ENCODE measurements around the gene HOXB6.

Gene HOXB6

DNA sequence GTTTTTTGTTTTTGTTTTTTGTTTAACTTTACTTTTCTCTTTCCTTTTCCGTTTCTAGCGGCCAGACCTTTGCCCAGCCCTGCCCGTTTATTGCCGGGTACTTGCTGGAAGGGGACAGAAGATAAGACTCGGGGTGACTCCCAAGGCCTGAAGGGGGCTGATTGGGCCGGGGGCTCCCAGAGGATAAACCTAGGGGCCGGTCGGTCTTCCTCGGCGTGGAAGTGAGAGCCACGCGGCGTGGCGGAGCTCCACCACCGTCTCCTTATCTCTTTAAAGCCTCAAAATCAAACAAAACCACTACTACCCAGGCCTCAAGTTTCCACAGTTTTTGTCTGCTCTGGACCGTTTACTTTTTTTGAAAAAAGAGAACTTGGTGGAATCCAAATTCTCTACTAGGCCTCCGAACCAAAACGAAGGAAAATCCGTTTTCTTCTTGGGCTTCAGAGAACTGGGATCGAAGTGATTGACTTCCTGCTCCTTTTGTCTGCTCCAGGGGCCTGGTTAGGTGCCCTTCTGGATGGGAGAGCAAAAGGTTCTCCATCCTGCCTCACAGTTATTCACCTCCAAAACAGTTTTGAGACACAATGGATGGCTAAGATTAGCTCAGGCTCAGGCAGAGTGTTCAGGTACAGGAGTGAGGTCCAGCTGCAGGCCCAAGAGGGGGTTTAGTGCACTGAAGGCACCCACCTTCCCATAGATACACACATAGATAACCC, 29.9 kb upstream of the HOXB6 start:
- no peak for DNase-seq

DNA sequence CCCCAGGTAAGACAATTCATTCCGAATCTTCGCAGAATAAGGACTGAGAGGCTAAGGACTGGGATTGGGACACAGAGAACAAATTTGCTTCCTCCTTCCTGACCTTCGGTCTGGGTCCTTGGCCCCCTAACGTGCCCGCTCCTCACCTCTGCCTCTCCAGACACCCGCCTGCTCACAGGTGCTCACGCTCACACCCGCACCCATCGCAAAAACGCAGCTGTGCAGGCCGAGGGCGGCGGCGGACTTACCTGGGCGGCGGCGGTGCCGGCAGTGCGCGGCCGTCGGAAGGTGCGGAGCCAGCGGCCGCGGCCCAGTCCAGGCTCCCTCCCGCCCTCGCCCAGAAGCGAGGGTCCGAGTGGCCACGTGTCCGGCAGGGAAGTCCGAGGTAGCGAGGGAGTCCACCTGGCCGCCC, 28.5 kb upstream of the HOXB6 start:
- no peak for DNase-seq

DNA sequence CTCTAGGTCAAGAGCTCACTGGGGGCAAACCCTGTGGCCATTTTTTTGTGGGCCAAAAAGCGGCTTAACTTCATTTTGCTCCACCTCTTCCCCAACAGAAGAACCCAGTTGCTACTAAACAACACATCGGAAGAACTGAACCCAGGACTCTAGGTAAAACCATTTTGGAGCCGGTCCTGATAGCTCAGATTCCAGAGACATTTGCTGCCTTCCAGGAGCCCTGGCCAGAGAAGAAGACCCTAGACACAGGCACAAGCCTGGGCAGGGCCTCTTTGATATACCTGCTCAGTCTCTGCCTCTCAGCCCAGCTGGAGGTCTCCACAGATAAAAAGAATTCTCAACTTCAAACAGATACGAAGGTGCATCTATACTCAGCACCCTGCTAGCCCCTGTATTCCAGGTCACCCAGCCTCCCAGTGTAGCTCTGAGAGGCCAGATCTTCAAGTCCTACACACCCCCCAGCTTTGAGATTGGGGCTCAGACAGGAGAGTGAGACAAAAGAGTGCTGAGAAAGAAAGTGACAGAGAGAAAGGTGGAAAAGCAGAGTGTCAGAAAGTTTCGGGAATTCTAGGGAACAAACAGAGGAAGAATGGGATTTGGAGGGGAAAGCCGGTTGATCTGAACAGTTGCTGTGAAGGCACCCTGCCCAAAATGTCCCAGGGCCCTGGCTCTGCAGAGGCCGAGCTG, 27.9 kb upstream of the HOXB6 start:
- DNase-seq = no peak

DNA sequence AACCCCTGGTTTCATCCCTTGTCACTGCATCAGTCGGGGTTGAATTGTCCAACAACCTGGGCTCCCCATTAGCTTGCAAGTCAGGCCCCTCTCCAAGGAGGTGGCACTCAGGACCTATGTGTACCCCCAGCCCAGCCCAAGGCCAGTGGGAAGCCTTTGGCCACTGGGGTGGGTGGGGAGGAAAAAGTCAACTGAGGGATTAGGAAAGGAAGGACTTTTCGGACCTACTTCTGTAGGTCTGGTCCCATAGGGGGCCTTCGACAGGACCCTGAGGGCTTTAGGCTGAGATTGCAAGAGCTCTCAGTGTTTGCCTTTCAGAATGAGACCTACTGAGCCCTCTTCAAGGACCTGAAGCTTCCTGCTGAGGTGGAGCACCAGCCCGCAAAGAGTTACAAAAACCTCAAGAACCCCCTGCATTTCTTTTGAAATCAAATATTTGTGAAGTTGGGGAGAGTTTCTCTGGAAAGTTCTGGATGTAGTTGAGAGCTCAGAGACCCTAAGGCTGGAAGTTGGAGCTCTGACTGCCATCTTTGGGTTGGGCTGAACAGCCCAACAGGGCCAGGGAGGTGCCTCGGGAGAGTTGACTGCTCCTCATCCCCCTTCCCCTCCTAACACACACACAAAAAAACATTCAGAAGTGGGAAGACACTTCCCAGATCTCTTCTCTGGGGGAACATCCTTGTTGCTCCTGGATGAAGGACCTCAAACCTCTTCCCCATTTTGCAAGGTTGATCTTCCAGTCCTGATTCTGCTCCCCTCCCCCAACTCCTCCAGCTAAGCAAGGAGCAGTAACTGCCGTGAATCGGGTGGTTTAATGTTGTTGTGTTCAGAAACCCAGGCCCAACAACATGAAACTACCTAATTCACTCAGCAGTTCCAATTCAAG, 27.1 kb upstream of the HOXB6 start:
- DNase-seq = no peak

DNA sequence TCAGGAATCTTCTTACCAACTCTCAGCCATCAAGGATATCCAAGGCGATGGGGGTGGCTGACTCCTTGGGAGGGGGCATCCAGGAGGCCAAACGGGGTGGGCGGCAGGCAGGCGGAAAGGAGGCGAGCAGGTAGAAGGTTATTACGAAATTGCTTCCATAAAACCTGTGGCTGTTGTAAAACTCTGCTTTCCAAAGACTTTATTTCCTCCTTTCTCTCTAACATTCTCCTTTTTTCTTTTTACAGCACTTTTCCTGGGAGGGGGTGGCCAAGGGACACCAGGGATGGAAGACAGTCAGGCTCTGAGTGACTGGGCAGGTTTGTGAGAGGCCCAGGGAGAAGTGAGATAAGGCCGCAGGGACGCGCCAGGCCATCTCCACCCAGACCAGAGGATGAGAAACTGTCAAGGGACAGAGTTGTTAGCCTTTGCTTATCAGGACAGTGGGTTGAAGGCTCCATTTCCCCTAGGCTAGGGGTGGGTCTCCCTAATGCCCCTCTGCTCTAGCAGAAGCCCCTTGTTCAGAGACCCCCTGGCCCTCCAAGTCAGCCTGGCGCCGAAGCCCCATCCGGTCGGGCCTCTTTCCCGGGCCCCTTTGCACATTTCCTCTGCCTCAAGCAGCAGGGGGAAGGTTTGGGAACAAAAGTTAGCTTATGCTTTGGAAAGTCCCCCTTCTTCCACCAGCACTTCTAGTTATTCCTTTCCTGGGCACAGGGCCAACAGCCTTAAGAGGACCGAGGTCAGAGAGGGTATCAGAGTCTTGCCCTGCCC, 26.3 kb upstream of the HOXB6 start:
- no peak for DNase-seq

DNA sequence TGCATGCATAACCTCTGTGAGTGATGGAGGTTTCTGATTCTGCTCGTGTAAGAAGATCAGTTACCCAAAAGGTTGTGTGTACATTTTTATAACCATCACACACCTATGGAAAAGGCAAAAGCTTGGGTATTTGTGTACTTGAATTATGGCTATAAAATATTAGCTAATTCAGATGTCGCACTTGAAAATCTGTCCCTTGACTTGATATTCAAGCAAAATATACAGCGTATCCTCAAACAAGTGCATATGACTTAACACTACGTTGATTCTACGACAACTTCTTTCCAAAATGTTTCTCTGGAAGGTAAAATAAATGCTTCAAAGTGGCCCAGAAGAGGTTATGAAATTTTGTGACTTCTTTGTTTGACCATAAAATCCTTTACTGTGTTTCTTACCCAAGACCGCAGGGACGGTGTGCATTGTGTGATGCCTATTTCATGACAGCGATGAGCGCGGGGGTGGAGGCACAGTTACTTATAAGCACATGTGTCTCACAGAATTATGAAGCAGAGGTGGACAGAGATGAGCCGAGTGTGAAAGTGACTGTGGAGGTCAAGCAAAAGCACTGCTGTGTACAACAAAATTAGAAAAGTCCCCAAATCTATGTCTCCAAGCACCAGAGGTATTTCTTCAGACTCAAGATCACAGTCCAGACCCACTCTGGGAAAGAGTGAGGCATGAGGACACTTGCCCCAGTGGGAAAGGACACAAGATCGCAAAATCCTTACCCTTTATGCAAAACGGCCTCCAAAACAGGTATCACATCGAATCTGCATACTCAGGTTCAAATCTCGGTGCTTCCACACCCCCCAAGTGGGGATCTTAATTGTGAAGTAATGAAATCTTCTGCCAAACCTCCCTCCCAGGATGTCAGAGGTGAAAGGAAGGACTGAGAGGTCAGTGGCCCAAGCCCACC, 25.5 kb upstream of the HOXB6 start:
- DNase-seq = no peak

DNA sequence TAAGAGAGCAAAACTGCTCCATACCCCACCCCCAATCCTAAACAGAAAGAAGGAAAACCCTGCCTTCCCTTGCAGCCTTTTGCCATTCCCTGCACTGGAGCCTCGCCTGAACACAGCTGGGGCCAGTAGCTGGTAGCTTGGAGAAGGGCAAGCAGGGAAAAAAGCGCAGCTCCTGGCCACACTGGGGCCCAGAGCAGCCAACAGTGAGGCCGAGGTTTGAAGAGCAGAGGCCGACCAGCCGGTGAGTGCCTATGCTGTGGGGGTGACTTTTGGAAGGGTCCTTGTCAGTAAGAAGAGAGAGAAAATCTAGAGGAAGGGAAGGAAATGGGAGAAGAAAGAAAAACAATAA, 24.6 kb upstream of the HOXB6 start:
- no peak for DNase-seq

DNA sequence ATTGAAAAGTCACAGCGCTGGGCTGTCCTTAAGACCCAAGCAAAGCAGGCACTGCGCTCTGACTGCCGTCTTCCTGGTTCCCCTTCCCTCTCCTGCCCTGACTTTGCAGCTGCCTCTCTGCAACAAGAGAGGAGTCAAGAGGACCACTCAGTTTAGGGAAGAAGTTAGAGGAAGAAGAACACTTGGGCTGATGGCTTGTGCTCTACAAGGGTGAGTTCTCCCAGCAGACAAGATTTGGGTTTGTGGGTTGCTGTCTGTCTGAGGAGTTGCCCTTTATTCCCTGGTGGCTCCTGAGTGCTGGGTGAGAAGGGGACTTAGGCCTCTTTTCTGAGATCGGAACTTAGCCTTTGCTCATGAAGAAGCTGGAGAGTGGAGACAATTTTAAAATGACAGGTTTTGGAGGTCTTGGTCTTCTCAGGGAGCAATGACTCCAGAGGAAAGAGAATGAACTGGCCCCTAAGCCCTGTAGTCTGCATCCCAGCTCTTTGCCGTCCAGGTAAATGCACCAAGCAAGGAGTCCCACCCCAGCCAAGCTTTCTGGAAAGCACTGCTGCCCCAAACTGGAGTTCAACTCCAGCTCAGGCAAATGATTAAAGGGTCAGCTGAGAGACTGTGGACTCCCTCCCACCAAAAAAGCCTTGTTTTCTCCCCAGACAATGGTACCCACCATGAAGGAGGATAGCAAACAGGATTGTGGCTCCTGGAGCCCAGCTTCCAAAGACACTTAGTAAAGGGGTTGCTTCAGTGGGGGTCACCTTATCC, 24.0 kb upstream of the HOXB6 start:
- no peak for DNase-seq

DNA sequence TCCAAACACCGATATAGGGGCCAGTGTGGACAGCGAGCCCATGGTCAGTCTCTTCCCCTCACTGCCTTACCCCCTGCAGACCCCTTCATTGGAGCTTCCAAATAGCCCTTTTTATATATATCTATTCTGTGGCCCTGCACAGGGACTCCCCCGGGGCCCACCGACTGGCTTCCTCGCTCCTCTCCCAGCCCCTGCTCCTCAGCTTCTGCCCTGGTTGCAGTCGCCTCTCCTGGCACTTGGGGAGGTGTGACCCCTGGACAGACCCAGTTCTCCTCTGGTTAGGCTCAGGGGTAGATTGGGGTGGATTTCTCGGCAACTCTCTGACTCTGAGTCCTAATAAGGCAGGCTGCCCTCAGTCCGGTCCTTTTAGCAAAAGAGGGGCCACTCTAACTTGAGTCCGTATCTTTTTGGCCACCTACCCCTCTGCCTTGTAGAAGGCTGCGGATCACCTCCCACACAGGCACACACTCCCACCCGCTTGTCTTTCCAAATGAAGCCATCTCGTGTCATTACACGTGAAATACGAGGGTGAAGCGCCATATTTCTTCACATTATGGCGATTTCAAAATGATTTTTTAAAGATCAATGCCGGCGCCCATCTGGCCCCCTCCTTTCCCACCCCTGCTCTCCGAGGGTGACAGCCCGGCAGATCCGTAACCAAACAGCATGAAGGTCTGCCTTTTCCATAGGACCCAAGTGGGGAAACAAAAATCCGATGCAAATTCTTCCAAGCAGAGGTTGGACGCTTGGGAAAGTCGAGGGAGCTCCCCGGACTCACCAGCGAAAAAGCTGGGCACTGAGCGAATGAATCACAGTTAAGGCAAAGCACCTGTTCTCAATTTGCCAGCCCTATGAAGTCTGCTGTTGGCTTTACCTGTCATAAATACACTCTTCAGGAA, 23.1 kb upstream of the HOXB6 start:
- DNase-seq = no peak

DNA sequence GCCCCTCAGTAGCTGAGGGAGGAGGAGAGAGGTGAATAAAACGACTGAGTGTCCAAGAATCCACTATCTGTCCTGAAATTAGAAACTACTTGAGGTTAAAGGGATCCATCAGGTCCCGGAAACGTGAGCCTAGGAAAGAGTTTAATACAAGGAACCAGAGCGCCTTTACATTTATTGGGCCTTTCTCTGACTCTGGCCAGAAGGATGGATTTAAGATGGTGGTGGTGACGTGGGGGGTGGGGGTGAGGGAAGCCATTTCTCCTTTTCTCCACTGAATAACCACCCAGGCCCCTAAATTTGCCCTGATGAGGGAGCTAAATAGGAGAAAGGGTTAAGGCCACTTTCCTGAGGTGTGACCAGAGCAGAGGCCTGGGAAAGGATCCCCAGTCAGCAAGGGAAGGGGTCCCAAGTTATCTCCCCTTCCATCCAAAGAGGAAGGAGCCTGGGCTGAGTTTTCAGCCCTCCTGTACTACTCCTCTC, 22.4 kb upstream of the HOXB6 start:
- no peak for DNase-seq

DNA sequence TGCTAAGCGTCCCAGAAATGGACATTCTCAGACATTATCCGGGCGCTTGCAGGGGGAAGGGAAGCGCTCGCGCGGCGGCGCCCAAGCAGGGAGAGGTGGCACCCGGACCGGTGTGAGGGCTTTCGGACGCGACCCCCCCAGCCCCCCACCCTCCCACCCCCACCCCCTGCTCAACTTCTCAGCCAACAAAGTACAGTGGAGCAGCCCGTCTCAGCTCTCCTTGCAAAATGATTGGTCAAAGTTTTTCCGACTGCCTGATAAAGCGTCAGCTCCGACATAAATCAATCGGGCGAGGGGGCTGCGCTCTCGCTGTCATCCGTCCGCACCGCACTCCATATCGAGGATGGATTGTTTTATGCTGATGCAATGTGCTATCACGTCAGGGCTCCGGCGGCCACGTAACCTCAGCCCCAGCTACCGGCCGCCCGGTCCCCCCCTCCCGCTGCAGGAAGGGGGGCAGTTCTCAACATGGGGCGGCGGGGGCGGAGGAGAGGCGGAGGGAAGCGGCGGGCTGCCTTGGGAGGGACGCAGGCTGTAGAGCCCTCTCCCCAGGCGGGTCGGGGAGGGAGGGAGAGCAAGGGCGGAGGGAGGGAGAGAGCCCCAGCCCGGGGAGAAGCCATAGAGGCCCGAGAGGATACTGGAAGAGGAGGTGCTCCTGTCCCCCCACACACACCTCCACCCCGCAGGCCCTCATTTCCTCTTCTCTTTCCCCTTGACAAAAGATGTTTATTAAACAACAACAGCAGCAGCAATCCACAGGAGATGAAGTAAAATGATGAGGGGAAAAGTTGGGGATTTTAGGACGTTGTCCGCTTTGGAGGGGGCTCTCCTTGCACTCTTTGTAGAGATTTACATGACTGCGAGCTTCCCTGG, 21.7 kb upstream of the HOXB6 start, which contains the start of gene HOXB9:
Gene HOXB9 (minus strand): TSS at position 114 of the 873 bp plus-strand sequence. CDS start 89 bp downstream, at position 25.
- peak; percentile 43 to 45 for DNase-seq

DNA sequence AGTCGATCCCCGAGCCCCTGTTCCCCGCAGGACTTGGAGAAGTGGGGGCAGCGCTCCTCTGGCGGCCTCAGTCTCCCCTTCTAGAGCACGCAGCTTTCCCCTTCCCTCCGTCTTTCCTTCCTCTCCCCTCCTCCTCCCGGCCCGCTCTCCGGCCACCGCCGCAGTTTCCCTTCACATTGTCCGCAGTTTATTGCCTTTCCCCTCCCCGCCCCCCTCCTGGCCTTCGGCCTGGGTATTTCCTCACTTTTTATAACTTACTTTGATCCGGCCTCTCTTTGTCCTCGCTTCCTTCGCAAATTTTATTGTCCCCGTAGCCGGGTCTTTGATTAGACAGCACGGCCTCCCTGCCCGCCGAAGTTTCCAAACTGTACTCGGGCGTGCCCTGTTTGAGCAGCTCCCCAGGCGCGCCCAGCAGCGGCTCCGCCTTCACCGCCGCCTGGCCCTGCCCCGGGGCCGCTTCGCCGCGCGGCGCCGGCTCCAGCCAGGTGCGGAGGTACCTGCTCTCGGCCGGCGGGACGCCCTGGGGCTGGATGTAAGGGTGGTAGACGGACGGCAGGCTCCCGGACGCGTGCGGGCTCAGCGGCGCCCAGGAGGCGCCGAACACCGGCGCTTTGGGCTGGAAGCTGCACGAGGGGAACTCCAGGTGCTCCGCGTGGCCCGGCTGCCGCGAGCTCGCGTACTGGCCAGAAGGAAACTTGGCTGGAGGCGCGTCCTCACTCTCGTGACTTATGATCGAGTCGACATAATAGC, 20.9 kb upstream of the HOXB6 start:
- peak in 1 of 2 donors; percentile 45 for DNase-seq

DNA sequence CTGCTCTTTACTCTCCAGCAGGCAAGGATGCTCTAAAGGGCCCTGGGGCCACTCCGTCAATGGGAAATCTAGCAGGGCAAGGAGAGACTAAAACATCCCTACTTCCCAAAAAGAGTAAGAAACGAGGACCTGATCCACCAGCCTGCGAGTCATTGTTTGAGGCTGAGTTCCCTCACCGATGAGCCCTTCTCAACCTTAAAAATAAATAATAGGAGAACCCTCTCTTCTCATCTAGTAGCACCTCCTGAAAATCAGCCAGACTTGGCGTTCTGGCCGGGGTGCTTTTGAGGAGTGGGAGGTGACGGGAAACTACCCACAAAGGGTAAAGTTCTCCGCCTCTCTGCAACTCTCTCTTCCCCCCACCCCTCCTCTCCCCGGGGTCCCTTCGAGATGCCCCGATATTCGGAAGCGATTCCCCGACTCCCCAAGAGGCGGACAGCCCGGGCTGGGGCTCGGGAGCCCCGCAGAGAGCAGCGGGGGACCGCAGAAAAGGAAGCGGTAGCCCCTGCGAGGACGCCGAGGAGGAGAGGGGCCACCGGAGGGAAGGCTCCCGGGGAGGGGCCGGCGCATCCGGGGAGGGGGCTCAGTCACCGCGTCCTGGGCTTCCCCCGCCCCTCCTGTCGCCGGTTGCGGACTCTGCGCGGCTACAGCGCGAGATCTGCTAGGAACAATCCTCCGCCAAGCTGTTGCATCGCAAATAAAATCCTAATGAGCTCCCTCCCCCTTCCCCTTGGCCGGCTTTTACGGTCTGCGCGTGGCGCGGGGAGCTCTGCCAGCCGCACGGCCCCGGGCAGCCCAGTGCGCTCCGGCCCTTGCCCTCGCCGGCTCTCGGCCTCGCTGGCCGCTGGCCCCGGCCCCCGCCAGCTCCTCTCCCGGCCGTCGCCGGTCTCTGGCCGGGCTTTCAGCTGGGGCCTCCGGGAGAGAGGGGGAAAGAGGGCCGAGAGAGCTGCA, 20.0 kb upstream of the HOXB6 start:
- DNase-seq = peak in 1 of 2 donors; percentile 36

DNA sequence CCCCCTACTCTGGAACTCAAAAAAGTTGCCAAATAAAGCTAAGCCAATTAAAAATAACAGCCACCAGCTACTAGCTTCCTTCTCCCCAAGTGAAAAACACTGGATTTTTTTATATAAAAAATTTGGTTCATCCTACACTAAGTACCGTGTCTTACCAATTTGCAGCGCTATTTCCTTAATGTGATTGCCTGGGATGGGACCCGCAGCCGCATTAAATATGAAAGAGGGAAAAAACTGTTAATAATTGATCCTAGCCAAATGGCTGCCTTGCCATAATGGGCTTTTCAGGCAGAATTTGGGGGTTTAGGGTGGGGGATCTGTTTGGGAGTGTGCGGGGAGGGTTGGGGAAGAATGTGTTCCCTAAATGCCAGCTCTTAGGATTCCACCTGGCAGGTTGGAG, 19.3 kb upstream of the HOXB6 start:
- DNase-seq = no peak

DNA sequence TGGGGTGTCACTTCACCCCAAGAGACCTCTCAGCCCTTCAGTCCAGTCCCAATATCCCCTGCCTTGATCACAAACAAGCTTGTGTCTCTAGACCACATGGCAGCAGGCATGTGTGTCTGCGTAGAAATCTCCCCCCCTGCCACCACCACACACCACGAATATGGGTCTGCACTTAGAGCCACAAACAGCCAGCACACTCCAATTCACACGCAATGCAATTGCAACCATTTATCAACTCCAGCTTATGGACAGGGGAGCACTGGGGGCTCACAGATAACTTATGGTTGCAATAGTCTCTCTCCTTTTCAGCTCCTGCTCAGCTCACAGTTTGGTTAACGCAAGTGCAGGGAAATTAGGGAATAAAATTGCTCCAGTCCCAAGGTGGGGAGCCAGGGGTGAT, 18.8 kb upstream of the HOXB6 start:
- no peak for DNase-seq

DNA sequence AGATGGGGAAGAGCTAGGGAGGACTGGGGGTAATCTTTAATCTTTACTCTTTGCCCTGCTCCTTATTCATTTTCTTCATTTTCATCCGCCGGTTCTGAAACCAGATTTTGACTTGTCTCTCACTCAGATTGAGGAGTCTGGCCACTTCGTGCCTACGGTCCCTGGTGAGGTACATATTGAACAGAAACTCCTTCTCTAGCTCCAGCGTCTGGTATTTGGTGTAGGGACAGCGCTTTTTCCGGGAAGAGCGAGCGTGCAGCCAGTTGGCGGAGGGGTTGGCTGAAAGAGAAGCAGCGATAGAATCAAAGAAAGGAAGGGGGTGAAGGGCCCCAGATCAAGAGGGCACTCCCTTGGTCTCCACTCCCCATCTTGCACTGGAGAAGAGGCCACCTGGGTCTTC, 18.1 kb upstream of the HOXB6 start:
- DNase-seq = no peak

All from CD4-positive, alpha-beta T cell treated with Interleukin-4 for 1 hour (primary cell).